Esophagus squamous epithelium (tissue), 4 donors: ENCODE measurements around the gene ABCA5.

ENCODE experiments used
- POLR2A ChIP-seq, 4 donors: fragments of 450-650 bp; IDR thresholded peaks; one replicate each; pipeline ENCODE4 v1.6.1; 2017; ENCODE audit warnings: antibody characterized with exemption in 4 of 4, mild to moderate bottlenecking in 4 of 4, moderate library complexity in 3 of 4
- TF ChIP-seq, protein P1 (sequence below), 6 experiments: fragments of 450-650 bp in 4 of 6; fragments of 200-600 bp in 2 of 6; sonication (generic) in 2 of 6; IDR thresholded peaks; one replicate each; pipeline ENCODE4 v1.5.1; 2016 to 2019; ENCODE audit warnings: antibody characterized with exemption in 6 of 6, mild to moderate bottlenecking in 4 of 6, moderate library complexity in 4 of 6

DNA sequence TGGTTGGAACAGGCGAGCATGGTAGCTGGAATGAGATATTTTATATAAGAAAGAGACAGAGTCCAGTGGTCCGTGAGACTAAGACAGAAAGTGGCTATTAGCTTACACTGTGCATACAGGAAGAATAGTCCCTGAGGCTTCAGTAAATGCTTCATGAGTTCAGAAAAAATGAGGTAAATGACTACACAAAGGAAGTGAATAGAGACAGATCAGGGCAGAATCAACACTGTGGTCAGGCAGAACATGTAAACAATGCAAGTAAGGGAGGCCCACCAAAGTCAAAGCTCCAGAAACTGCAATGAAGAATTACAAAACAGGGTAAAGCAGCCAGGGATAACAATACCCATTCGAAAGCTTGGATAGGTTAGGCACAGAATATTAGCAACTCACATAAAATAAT, 103.1 kb downstream of the ABCA5 start:
- TF ChIP-seq, protein P1, sequence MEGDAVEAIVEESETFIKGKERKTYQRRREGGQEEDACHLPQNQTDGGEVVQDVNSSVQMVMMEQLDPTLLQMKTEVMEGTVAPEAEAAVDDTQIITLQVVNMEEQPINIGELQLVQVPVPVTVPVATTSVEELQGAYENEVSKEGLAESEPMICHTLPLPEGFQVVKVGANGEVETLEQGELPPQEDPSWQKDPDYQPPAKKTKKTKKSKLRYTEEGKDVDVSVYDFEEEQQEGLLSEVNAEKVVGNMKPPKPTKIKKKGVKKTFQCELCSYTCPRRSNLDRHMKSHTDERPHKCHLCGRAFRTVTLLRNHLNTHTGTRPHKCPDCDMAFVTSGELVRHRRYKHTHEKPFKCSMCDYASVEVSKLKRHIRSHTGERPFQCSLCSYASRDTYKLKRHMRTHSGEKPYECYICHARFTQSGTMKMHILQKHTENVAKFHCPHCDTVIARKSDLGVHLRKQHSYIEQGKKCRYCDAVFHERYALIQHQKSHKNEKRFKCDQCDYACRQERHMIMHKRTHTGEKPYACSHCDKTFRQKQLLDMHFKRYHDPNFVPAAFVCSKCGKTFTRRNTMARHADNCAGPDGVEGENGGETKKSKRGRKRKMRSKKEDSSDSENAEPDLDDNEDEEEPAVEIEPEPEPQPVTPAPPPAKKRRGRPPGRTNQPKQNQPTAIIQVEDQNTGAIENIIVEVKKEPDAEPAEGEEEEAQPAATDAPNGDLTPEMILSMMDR (IDR thresholded peaks at IDR 0.05), result no peak
- no peak for TF ChIP-seq POLR2A (IDR thresholded peaks at IDR 0.05)
